ENCODE results near the gene OLIG2. TPM values are rescaled to one million over a fixed set of nuclear protein-coding genes. Genes with fewer than 3 reads are reported as not detected.

OLIG2 gene
- polyA plus RNA-seq, 3 donors from 2014 or later: not detected

GRCh38 chr21:33030633-33031032 is 4.9 kb downstream of the OLIG2 start:
- no peak for DNase-seq
- Mint-ChIP-seq H3K27ac (no peak overlapping the region), H3K9me3 (peaks cover 0 to 4% (median 0%) of the 10 kb centered on the region in 6 donors), H3K4me1 (peaks cover 41 to 47% of the 10 kb centered on the region in 2 donors), H3K27me3 (ENCODE audit: low read depth in 3 of 3) (peaks cover 37 to 44% (median 43%) of the 10 kb centered on the region in 3 donors), H3K36me3 (no peaks in the 10 kb centered on the region), H3K4me3 (peak overlapping the region in 2 of 5 donors; percentile 9 to 14)

GRCh38 chr21:33031152-33031911 is 5.6 kb downstream of the OLIG2 start:
- Mint-ChIP-seq H3K9me3 (no peaks in the 10 kb centered on the region), H3K4me1 (peaks cover 41 to 45% of the 10 kb centered on the region in 2 donors), H3K27ac (no peak overlapping the region), H3K27me3 (ENCODE audit: low read depth in 3 of 3) (peaks cover 32 to 38% (median 37%) of the 10 kb centered on the region in 3 donors), H3K4me3 (no peak overlapping the region), H3K36me3 (no peaks in the 10 kb centered on the region)
- no peak for DNase-seq

- no peak for DNase-seq
- no peaks in the 10 kb centered on the region for H3K9me3 Mint-ChIP-seq
- no peaks in the 10 kb centered on the region for H3K36me3 Mint-ChIP-seq
- H3K27me3 Mint-ChIP-seq (ENCODE audit: low read depth in 3 of 3): peaks cover 23 to 33% (median 33%) of the 10 kb centered on the region in 3 donors
- no peak overlapping the region for H3K4me3 Mint-ChIP-seq
- H3K4me1 Mint-ChIP-seq: peaks cover 45 to 49% of the 10 kb centered on the region in 2 donors
- H3K27ac Mint-ChIP-seq: no peak overlapping the region
Measured at GRCh38 chr21:33032434-33033047, 6.8 kb downstream of the OLIG2 start.

GRCh38 chr21:33033094-33033951 is 7.6 kb downstream of the OLIG2 start:
- Mint-ChIP-seq H3K4me1 (peaks cover 43 to 46% of the 10 kb centered on the region in 2 donors), H3K9me3 (no peaks in the 10 kb centered on the region), H3K4me3 (no peak overlapping the region), H3K27ac (no peak overlapping the region), H3K36me3 (no peaks in the 10 kb centered on the region), H3K27me3 (ENCODE audit: low read depth in 3 of 3) (peaks cover 21 to 30% (median 27%) of the 10 kb centered on the region in 3 donors)
- no peak for DNase-seq

- no peak for DNase-seq
- no peak overlapping the region for H3K4me3 Mint-ChIP-seq
- no peaks in the 10 kb centered on the region for H3K9me3 Mint-ChIP-seq
- peaks cover 14 to 23% (median 20%) of the 10 kb centered on the region in 3 donors for H3K27me3 Mint-ChIP-seq (ENCODE audit: low read depth in 3 of 3)
- no peaks in the 10 kb centered on the region for H3K36me3 Mint-ChIP-seq
- peaks cover 36 to 40% of the 10 kb centered on the region in 2 donors for H3K4me1 Mint-ChIP-seq
- no peak overlapping the region for H3K27ac Mint-ChIP-seq
Measured at GRCh38 chr21:33033961-33034413, 8.3 kb downstream of the OLIG2 start.

GRCh38 chr21:33035147-33035546 is 9.4 kb downstream of the OLIG2 start:
- H3K4me3 Mint-ChIP-seq: peak overlapping the region in 2 of 5 donors; percentile 7 to 14

GRCh38 chr21:33036430-33037162 is 10.9 kb downstream of the OLIG2 start:
- Mint-ChIP-seq H3K27ac (peak overlapping the region; percentile 40 to 89 (median 67)), H3K36me3 (no peaks in the 10 kb centered on the region), H3K4me1 (peaks cover 27 to 30% of the 10 kb centered on the region in 2 donors), H3K27me3 (ENCODE audit: low read depth in 3 of 3) (peaks cover 7 to 22% (median 7%) of the 10 kb centered on the region in 3 donors), H3K9me3 (no peaks in the 10 kb centered on the region), H3K4me3 (peak overlapping the region; percentile 49 to 74 (median 68))
- DNase-seq: peak; percentile 52 to 68 (median 58)

More at GRCh38 chr21:33035147-33035546, 9.4 kb downstream of the OLIG2 start:
- H3K36me3 Mint-ChIP-seq: no peaks in the 10 kb centered on the region
- H3K9me3 Mint-ChIP-seq: no peaks in the 10 kb centered on the region
- H3K27me3 Mint-ChIP-seq (ENCODE audit: low read depth in 3 of 3): peaks cover 6 to 16% (median 15%) of the 10 kb centered on the region in 3 donors
- no peak for DNase-seq
- H3K27ac Mint-ChIP-seq: no peak overlapping the region
- H3K4me1 Mint-ChIP-seq: peaks cover 29 to 30% of the 10 kb centered on the region in 2 donors

- peak overlapping the region in 2 of 5 donors; percentile 5 to 51 for H3K4me3 Mint-ChIP-seq
- peak overlapping the region in 3 of 6 donors; percentile 26 to 76 (median 57) for H3K27ac Mint-ChIP-seq
- no peaks in the 10 kb centered on the region for H3K36me3 Mint-ChIP-seq
Measured at GRCh38 chr21:33037501-33037900, 11.8 kb downstream of the OLIG2 start.

GRCh38 chr21:33039536-33039935 is 13.8 kb downstream of the OLIG2 start:
- Mint-ChIP-seq H3K4me3 (no peak overlapping the region), H3K9me3 (no peaks in the 10 kb centered on the region), H3K4me1 (peaks cover 27 to 29% of the 10 kb centered on the region in 2 donors), H3K27ac (no peak overlapping the region), H3K27me3 (ENCODE audit: low read depth in 3 of 3) (peaks cover 6 to 13% (median 6%) of the 10 kb centered on the region in 3 donors), H3K36me3 (peaks cover 0 to 4% (median 0%) of the 10 kb centered on the region in 3 donors)
- no peak for DNase-seq

More at GRCh38 chr21:33037501-33037900, 11.8 kb downstream of the OLIG2 start:
- Mint-ChIP-seq H3K27me3 (ENCODE audit: low read depth in 3 of 3) (peaks cover 6 to 14% (median 7%) of the 10 kb centered on the region in 3 donors), H3K4me1 (peaks cover 27 to 30% of the 10 kb centered on the region in 2 donors), H3K9me3 (no peaks in the 10 kb centered on the region)
- DNase-seq: no peak

- H3K27ac Mint-ChIP-seq: no peak overlapping the region
- no peak overlapping the region for H3K4me3 Mint-ChIP-seq
- no peak for DNase-seq
- H3K9me3 Mint-ChIP-seq: no peaks in the 10 kb centered on the region
- H3K36me3 Mint-ChIP-seq: peaks cover 0 to 4% (median 0%) of the 10 kb centered on the region in 3 donors
- H3K27me3 Mint-ChIP-seq (ENCODE audit: low read depth in 3 of 3): peaks cover 3 to 14% (median 6%) of the 10 kb centered on the region in 3 donors
- H3K4me1 Mint-ChIP-seq: peaks cover 23 to 24% of the 10 kb centered on the region in 2 donors
Measured at GRCh38 chr21:33040215-33040614, 14.5 kb downstream of the OLIG2 start.

- Mint-ChIP-seq H3K36me3 (peaks cover 0 to 4% (median 0%) of the 10 kb centered on the region in 3 donors), H3K4me1 (peaks cover 8% of the 10 kb centered on the region in 2 donors), H3K4me3 (no peak overlapping the region), H3K27ac (no peak overlapping the region), H3K27me3 (ENCODE audit: low read depth in 3 of 3) (peaks cover 2 to 12% (median 3%) of the 10 kb centered on the region in 3 donors), H3K9me3 (no peaks in the 10 kb centered on the region)
- DNase-seq: no peak
Measured at GRCh38 chr21:33041981-33042380, 16.2 kb downstream of the OLIG2 start.

- no peak for DNase-seq
- Mint-ChIP-seq H3K27ac (no peak overlapping the region), H3K27me3 (ENCODE audit: low read depth in 3 of 3) (peaks cover 2 to 12% (median 2%) of the 10 kb centered on the region in 3 donors), H3K4me3 (no peak overlapping the region), H3K36me3 (peaks cover 0 to 4% (median 0%) of the 10 kb centered on the region in 3 donors), H3K9me3 (no peaks in the 10 kb centered on the region), H3K4me1 (no peaks in the 10 kb centered on the region)
Measured at GRCh38 chr21:33042812-33043211, 17.1 kb downstream of the OLIG2 start.

- no peak overlapping the region for H3K4me3 Mint-ChIP-seq
- H3K36me3 Mint-ChIP-seq: peaks cover 0 to 4% (median 0%) of the 10 kb centered on the region in 3 donors
- DNase-seq: no peak
- H3K27ac Mint-ChIP-seq: no peak overlapping the region
- peaks cover 2 to 19% (median 3%) of the 10 kb centered on the region in 3 donors for H3K27me3 Mint-ChIP-seq (ENCODE audit: low read depth in 3 of 3)
- peaks cover 1 to 6% of the 10 kb centered on the region in 2 donors for H3K4me1 Mint-ChIP-seq
- no peaks in the 10 kb centered on the region for H3K9me3 Mint-ChIP-seq
Measured at GRCh38 chr21:33046455-33046854, 20.7 kb downstream of the OLIG2 start.
